Activated CD4-positive, alpha-beta T cell treated with anti-CD3 and anti-CD28 coated beads, Interleukin-2, amount 50 U/mL, for 24 hours (primary cell): ENCODE results near the gene MYO18B.

Experiments used
- DNase-seq, 2 donors: peaks; one replicate each; pipeline ENCODE4 v3.0.0-alpha.2; 2020; ENCODE audit warnings: low read depth in 1 of 2, low spot score in 1 of 2

The MYO18B gene

DNA sequence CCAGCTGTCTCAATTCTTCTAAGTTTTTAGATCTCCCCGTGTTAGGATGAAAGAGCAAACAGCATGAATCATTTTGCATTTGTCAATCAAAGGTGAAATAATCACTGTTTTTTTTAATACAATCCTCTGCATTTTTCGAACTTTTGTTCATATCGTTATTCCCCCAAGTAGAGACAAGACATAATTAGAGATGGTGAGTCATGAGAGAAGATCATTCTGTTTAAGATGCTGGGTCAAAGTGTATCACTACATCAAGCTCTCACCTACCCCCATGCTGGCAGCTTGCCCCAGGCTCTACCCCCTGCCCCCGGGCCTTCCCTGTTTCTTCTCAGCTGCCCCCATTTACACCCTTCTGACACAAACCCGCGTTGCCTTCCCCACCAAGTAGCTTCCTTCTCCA lies 30.5 kb upstream of the MYO18B start:
- DNase-seq: no peak

DNA sequence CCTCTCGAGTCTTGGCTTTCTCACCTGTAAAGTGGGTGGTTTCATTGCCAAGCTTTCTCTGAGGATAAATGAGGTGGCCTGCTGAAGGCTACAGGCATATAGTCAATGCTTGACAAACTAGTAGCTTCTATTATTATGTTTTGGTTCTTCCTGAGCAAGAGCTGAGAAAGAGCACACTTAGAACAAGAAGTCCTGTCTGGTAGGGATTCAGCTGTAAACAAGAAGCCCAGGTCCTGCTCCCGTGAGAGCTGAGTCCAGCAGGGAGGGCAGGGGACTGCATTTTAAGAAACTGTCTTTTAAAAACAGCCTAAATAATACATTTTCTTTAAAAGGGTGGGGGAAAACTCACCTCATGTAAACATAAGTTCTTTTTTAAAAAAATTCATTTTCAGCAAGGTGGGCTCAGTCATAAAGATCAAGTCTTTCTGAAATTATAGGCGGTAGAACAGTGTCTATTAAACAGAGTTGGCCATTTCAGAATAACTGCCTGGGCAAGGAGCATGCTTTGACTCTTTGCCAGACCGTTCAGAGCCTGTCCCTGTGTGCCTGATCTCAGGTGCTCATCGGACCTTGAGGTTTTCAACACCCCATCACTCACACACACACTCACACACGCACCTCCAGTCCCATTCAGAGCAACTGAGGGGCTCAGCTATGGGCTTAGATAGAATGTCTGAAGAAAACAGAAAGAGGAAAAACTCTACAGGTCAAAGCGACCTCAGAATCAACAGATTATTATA lies 29.2 kb upstream of the MYO18B start:
- DNase-seq: no peak

DNA sequence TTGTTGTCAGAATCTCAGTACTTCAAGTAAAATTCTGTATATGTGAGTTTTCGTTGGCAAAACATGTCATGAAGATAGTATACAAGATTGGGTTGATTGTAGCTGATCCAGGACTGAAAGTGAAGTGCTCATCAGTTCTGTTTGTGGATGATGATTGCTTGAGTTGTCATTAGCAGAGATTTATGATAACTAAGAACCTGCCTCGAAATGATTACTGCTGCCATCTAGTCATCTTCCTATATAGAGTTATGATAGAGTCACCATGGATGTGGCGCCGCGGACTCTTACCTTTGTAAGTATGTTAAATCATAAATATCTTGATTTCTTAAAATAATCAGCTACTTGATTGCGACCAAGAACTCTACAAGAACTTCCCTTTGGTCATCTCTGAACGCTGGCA lies 27.9 kb upstream of the MYO18B start:
- DNase-seq: no peak

DNA sequence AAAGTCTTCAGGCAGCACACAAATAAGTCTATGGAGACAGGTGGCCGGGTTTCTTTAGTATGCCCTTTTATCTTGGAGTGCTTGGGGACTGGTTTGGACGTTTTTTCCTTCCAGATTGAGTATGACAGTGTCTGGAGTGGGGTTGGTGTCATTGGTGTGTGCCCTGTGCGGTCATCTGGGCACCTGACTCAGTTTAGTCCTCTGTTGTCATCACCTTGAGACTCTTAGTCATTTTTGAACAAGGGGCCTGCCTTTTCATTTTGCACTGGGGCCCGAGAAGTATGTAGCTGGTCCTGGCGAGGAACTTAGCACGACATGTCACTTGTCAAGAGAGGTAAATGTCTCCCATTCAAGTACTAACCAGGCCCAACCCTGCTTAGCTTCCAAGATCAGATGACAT lies 27.2 kb upstream of the MYO18B start:
- no peak for DNase-seq

DNA sequence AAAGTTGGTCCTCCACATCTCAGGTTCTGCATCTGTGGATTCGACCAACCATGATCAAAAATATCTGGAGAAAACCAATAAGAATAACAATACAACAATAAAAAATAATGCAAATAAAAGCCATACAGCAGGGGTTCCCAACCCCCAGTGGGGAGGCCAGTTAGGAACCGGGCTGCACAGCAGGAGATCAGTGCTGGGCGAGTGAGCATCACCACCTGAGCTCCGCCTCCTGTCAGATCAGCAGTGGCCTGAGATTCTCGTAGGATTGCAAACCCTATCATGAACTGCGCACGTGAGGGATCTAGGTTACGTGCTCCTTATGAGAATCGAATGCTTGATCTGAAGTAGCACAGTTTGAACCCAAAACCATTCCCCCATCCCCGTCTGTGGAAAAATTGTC lies 25.4 kb upstream of the MYO18B start:
- no peak for DNase-seq

DNA sequence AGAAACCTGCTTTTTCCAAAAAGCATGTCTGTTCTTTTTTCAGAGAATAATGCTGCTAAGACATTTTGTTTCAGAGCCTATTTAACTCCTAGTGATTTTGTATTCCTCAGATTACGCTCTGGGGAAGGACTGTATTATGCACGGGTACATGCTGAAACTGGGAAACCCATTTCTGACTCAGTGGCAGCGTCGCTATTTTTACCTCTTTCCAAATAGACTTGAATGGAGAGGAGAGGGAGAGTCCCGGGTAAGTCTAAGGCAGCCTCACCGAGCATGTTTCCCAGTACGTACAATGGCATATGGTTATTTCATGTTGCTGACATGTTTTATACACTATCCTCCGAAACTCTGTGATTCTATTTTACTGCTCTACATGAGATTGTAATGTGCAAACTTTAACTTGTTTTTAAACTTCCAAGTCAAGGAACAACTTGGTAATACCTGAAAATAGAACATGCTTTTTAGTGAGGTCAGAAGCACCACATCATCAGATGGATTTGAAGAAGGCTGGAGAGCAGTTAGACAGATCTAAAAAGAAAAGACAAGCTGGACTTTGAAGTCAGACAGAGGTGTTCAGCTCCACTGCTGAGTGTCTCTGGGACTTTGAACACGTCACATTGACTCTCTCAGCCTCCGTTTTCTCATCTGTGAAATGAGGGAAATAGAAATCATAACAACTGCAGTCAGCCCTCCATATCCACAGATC lies 23.7 kb upstream of the MYO18B start:
- DNase-seq: no peak

DNA sequence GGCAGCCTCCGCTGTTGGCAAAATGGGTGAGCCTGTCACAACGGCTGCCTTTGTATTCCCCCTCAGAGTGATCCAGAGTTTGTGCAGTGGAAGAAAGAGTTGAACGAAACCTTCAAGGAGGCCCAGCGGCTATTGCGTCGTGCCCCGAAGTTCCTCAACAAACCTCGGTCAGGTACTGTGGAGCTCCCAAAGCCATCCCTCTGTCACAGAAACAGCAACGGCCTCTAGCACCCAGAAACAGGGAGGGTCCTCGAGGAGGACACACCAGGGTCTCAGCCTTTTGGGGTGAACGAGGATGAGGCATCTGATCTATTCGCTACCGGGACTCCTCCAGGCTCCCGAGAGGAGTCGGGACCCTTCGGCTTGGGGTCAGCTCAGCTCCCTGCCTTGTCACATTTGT lies 19.8 kb upstream of the MYO18B start:
- DNase-seq: no peak

DNA sequence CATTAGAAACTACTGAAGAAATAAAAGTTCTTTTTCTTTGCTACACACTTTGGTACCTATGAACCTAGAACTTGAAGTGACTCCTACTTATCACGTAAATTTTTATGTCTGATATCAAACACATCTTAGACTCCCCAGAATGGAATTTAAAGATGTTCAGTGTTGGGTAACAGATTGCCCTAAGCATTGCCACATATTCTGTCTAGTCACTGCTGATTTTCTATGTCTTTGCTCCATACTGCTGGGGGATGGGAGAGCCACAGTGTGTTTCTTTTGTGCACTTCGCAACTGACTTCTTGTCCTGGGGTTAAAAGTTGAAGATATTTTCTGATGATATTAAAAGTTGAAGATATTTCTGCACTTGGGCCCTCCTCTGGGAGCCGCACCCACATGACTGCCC lies 19.4 kb upstream of the MYO18B start:
- no peak for DNase-seq

DNA sequence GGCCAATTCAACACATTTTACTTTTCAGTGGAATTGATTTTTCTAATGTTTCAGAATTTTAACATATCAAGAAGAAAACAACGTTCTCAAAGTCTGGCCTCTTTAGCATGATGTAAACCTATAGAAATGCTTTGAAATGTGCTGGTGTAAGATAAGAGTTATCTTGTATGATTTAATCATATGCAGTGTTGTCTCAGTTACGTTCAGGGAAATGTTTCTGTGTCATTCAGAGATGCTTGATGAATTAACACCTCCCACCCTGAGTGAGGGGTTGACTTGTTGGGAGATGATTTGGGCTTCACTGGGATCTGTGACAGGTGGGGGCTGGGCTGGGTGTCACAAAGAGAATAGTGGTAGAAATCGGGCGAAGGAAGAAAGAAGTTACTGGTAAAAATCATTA lies 15.7 kb upstream of the MYO18B start:
- DNase-seq: no peak

DNA sequence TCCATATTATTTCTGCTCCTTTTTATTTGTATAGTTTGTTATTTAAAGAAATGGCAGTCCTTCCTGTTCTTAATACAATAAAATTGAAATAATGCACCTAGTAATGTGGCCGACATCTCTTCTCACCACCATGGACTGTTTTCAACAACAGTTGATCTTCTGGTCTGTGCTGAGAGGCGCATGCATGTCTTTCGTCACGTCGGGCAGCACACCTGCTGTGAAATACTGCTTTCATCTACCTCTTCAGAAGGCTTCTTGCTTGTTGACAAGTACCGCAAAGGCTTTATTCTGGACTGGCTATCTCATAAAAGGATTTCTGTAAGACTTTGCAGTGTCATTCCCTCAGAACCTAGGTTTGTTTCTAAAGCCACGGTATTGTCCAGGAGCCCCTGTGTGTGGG lies 13.9 kb upstream of the MYO18B start:
- no peak for DNase-seq

DNA sequence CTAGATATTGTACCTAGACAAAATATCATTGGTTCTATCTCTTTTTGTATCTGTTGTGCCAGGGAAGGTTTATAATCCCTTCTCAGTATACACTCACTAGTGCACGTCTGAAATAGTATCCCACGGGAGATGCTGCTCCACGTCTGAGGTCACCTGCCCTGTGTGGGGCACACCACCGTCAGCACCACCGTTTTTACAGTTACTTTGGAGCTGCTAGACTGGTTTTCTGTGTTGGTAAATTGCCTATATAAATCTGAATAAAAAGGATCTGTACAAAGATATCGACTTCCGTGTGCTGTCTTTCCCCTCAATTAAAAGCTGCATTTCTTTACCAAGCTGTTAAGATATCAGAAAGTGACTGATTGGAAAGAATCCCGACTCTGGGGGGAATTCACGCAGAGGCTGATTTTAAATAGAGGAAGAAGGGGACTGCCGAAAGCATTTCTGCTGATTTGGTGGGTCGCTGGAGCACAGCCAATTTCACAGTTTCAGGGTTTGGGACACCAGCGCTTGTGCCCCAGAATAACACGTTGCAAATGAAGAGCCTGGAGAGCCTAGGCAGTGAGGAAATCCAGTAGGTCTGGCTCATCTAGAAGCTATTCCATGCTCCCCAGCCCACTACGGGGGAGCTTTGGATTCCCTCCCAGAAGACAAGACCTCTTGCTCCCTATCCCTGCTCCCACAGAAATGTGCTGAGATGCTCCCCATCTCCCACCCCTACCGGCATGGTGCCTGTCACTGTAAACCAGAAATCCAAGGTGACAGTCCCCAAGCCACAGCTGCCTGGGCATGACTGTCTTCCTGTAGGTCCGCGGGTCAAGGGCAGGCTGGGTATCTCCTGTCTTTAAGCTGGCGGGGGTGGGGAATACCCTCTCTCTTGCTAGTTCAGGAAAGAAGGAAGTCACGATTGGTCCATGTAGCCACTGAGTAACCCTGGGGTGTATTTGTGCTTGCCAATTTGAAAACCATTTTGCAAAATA lies 12.7 kb upstream of the MYO18B start:
- DNase-seq: no peak

DNA sequence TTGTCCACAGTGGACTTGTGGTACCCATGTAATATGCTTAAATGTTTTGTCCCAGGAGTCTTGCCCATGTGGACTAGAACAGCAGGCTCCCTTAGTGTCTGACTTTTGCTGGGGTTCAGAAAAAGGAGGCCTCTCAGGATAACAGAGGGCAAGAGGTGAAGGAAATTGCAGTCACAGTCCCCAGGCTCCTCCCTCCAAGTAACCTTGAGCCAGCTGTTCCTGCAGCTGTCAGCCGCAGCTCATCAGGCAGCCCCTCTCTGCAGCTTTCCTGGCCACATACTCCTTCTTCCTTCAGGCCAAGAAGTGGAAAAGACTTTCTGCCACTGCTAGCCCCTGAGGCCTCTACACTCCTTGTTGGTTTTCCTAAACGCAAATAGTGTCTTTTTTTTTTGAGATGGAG lies 6.3 kb upstream of the MYO18B start:
- no peak for DNase-seq

DNA sequence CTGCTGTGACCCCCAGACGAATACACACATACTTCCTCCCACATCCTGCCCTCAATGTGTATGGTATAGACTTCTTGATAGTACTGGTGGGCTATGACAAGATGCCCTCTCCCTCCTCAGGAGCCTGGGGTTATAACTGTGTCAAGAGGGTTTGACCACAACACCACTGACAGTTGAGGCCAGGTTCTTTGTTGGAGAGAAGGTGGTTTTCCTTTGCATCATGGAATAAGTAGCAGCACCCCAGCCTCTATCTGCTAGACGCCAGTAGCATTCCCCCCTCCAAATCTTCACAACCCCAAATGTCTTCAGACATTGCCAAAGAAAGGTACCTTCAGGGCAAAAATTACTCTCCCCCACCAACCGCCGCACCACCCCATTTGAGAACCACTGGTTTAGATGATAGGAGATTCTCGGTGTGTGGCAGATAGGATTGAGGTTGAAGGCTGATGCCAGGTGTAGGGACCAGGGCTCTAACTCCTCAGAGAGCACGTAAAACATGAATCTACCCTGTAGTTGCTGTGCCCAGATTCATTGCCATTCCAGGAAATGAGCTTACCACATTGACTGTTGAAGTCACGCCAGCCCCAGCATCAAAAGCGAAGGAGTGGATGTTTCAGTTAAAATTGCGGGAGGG lies 5.5 kb upstream of the MYO18B start:
- no peak for DNase-seq

DNA sequence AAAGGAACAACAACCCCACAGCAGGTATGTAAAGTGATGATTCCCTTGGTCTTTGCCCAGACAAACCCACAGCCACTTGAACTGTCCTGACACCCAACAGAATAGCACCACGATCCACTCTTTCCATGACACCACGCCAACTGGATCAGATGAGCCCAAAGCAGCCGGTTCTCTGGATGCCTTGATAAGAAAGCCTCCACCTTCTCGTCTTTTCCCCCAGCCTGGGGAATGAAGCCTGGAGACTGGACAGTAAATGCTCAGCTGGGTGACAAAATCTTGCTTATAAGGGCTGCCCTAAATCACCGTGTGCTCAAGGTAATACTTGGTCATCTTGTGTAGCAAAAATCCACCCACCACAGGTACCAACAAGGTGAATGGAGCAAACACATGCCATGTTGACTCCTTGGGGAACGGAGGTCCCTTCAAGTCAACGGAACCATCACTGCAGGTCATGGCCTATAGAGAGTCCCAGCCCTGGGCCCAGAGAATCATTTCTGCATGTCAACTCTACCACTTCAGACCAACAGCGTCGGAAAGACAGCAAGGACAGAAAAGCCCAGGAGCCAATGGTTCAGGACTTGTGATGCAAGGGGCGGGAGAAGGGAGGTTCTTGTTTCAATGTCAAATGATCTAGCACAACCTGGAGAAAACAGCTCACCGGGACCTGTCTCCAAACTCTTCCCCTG lies 2.2 kb upstream of the MYO18B start:
- no peak for DNase-seq

DNA sequence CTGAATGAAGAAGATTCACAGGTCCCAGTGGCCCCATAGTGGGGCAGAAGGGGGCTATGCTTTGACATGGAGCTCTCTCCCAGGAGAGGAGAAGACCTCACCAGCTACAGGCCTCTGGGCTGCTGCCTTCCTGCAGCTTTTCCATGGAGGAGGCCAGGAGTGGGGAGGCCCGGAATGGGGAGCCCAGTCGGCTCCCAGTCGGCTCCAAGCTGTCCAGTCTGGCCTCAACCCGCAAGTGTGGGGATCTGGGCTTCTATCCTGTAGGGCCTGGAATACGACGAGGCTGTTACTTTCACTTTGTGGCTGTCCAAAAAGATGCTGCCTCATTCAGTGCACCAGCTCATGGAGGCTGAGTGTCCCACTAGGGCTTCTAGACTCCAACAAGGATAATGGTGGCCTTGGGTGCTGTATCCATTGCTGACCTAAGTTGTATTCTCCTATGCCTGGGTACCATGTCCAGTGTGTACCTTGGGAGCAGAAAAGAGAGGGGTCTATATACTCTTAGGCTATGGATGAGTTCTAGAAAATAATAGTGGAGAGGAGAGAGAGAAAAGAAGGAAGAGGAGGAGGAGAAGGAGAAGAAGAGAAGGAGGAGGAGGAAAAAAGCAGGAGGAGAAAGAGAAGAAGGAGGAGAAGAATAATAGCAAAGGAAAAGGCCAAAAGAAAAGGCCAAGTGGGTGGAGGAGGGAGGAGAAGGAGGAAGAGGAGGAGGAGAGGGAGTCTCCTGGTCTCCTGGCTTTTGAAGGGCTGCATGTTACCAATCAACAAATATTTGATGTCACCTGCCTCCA lies 1.1 kb downstream of the MYO18B start:
- DNase-seq: no peak

DNA sequence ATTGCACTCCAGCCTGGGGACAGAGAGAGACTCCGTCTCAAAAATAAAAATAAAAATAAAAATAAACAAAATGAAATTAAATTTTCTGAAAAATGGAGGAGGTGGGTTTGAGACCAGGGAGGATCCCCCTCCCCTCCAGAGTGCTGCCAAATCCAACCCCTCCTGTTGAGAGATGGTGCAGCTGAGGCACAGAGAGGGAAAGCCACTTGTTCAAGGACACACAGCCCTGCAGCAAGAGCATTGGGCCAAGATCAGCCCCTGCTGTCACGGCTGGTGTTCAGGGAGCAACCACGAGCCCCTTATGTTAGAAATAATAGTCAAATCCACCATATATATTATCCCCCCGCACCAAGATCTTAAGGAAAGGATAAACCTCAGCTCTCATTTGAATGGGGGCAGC lies 2.7 kb downstream of the MYO18B start:
- DNase-seq: no peak

DNA sequence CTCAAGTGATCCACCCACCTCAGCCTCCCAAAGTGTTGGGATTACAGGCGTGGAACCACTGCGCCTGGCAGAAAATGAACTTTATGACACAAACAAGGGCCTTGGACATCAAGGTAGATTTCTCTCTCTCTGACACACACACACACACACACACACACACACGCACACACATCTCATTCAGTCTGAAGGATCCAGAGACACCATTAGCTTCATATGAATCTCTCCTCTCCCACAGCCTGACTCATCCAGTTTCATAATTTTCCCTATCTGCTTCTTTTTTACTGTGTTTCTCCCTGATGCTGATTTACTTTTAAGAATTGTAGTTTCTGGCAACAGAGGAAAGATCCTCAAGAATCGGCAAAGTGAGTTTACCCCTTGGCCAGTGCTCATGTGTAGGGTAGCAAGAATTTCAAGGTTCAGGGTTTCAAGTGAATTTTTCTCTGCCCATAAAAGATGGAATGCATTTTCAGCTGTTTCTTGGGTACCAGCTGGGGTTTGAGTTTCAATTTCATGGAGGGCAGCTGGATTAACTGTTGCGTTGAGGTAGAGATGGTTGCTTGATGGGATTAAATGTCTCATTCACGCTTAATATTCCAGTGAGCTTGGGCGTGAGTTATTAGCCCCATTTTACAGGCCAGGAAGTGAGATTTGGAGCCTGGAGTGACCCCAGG lies 3.5 kb downstream of the MYO18B start:
- DNase-seq: no peak

DNA sequence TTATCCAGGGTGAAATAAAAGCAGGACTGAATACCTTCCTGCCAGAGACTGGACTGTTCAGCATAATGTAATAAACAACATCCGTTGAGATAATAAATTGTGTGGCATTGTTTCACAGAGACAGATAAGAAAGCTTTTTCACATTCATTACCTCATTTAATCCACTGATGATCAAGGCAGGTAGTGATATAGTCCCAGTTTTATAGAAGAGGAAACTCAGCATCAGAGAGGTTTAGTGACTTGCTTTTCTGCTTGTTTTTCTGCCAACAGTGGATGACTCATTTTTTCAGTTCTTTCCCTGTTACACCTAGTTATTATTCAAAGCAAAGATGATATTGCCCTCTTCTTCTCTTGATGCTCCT lies 4.0 kb downstream of the MYO18B start:
- DNase-seq: no peak

DNA sequence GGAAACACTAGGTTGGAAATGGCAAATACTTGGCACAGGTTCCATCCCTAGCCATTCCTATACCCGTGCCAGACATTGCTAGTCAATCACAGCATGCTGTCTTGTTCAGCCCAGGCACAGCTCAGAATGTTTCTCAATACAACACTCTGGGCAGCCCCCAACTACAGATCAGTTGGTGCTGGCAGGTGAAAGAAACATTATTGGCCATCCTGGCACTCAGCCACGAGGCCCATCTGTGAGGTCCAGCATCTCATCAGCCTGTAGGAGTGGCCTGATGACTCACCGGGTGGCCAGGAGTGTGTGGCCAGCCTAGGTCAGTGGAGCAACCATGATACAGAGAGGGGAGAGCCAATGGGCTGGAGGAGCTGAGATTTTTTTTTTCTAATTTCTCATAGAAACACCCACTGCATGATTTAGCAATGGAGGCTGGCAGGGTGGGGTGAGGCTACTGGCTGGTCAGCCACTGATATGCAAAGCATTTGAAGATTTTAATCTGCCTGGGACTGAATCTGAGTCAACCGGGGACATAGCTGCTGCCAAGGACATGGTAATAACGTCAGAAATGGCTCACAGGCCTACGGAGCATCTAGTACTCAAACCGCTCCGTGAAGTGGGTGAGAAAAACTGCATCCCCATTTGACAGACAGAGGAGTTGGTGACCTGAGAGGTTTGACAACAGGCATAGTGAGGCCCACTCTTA lies 5.4 kb downstream of the MYO18B start:
- DNase-seq: no peak
